GM20000 (cell line): ENCODE results near the gene CAPZA3.
"Not testable (repeated sequence)": the region's sequence is repeated elsewhere in the genome, so short reads cannot be mapped to it uniquely, and the experiment has no call there.

Experiments used
- DNase-seq: peaks from one replicate; pipeline ENCODE4 v3.0.0; 2012; ENCODE audit warnings: low spot score
- TF ChIP-seq, protein P1 (sequence below): IDR thresholded peaks from 2 replicates; pipeline ENCODE4 v1.5.1; 2012; ENCODE audit warnings: mild to moderate bottlenecking, control low read depth; ENCODE audit errors: extremely low read depth, missing control alignments

The CAPZA3 gene

DNA sequence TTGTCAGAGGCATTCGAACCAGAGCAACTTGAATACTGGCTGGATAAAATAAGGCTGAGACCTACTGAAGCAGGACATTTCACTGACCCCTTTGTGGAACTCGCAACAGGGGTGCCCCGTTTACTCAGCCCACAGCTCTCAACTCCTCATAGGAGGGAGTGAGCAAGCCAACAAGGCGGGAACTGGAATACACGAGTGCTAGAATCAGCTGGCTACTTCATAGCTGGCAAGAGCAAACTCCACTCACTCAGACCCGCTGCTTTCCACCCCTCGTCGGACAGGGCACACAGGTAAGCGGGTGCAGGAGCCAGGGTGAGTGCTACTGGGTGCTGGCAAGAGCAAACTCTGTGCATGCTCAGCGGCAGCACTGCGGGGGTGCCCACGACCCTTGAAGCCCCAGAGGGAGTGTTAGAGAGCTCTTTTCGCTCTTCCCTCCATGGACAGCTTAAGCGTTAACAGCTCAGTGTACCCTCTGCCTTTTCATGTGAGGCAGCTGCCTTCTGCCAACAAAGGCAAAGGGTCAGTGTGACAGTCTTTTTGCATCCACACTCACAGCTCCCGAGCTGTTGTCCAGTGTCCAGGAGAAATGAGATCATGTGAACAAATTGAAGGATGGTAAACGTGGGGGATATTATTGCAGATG, 15.7 kb downstream of the CAPZA3 start:
- TF ChIP-seq, protein P1, sequence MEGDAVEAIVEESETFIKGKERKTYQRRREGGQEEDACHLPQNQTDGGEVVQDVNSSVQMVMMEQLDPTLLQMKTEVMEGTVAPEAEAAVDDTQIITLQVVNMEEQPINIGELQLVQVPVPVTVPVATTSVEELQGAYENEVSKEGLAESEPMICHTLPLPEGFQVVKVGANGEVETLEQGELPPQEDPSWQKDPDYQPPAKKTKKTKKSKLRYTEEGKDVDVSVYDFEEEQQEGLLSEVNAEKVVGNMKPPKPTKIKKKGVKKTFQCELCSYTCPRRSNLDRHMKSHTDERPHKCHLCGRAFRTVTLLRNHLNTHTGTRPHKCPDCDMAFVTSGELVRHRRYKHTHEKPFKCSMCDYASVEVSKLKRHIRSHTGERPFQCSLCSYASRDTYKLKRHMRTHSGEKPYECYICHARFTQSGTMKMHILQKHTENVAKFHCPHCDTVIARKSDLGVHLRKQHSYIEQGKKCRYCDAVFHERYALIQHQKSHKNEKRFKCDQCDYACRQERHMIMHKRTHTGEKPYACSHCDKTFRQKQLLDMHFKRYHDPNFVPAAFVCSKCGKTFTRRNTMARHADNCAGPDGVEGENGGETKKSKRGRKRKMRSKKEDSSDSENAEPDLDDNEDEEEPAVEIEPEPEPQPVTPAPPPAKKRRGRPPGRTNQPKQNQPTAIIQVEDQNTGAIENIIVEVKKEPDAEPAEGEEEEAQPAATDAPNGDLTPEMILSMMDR, result no peak

DNA sequence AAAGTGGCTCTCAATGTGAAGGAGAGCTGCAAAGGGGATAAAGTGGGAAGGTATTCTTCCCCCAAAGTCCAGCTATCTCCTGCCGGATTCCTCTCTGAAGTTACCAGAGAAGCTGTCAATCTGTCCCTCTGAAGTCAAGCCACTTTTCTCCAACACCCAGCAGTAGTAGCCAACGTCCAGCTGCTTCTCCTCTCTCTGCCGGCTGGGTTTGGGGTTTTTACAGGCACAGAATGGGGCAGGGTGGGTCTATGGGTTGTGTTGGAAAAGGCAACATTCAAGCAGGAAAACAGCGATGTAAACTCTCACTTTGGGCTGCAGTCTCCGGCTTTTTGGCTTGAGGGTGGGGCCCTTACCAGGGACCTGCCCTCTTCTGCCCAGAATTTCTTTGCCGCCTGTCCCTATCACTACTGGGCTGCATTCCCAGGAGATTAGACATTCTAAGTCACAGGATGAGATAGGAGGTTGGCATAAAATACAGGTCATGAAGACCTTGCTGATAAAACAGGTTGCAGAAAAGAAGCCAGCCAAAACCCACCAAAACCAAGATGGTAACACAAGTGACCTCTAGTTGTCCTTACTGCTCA, 16.3 kb downstream of the CAPZA3 start:
- TF ChIP-seq, protein P1, result no peak
- no peak for DNase-seq

More for the DNA sequence above, 15.7 kb downstream of the CAPZA3 start:
- DNase-seq, result no peak

DNA sequence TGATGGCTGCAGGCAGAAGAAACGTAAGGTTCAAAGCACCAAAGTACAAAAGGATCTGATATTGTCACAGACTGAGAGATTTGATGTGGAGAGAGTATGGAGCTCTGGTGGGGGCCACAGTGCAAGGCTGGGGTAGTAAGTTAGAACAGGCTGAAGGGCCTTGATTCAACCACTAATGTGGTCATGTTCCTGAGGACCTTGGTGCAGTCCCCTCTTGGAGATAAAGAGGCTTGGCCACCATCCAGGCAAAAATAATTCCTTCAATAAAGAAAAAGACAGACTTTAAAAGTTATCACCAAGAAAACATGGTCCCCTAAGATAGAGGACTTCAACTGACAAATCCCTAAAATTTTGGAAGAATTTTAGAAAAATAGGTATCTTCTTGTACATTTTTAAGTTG, 17.4 kb downstream of the CAPZA3 start:
- no peak for DNase-seq
- TF ChIP-seq, protein P1, result no peak

- not testable (repeated sequence) for DNase-seq
Measured at GRCh38 chr12:18766479-18766878, 28.6 kb downstream of the CAPZA3 start.

DNA sequence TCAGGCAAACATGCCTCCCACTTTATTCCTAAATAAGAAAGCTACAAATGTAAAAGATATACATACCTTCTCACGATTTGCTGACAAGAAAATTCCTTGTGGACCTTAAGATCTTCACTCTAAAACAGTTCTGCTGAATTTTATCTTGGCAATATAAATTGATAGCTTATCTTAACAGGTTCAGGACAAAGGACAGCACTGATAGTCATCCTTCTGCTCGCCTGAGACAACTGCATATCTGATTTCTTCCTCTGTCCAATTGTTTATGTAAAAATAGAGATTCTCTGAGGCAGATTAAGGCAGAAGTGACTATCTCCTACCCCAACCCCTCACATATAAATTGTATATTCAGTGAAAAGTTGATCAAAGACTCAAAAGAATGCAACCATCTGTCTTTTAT, 44.9 kb downstream of the CAPZA3 start:
- TF ChIP-seq, protein P1, result no peak

DNA sequence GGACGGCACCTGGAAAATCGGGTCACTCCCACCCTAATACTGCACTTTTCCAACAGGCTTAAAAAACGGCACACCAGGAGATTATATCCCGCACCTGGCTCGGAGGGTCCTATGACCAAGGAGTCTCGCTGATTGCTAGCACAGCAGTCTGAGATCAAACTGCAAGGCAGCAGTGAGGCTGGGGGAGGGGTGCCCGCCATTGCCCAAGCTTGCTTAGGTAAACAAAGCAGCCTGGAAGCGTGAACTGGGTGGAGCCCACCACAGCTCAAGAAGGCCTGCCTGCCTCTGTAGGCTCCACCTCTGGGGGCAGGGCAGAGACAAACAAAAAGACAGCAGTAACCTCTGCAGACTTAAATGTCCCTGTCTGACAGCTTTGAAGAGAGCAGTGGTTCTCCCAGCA, 47.5 kb downstream of the CAPZA3 start:
- not testable (repeated sequence) for DNase-seq

More for the DNA sequence above, 44.9 kb downstream of the CAPZA3 start:
- no peak for DNase-seq
